RKO (cell line): ENCODE measurements around the gene SKAP1.
A peak's percentile ranks its signal among the peaks of the same experiment; 100 is the strongest.
"Not testable (repeated sequence)": the region's sequence is repeated elsewhere in the genome, so short reads cannot be mapped to it uniquely, and the experiment has no call there.

Experiments used
- DNase-seq: peaks from one replicate; pipeline ENCODE4 v3.0.0-alpha.2; 2016; ENCODE audit warnings: low spot score

The SKAP1 gene

DNA sequence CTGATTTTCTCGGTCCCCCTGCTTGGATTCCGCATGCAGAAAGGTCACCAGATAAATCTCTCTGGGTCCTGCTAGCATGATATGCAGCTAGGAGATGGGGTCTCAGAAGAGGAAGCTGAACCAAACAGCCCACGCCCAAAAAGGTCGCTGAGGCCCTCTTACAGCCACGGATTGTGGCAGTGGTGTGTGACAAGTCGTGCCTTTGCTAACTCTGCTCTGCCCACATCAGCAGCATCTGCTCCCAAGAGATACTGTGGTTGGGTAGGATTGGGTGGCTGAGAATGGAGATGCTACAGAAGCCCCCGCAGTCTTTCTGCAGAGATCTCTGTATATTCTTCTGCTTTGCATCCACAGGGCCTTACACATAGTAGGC is 15.2 kb upstream of the SKAP1 start:
- DNase-seq = no peak

DNA sequence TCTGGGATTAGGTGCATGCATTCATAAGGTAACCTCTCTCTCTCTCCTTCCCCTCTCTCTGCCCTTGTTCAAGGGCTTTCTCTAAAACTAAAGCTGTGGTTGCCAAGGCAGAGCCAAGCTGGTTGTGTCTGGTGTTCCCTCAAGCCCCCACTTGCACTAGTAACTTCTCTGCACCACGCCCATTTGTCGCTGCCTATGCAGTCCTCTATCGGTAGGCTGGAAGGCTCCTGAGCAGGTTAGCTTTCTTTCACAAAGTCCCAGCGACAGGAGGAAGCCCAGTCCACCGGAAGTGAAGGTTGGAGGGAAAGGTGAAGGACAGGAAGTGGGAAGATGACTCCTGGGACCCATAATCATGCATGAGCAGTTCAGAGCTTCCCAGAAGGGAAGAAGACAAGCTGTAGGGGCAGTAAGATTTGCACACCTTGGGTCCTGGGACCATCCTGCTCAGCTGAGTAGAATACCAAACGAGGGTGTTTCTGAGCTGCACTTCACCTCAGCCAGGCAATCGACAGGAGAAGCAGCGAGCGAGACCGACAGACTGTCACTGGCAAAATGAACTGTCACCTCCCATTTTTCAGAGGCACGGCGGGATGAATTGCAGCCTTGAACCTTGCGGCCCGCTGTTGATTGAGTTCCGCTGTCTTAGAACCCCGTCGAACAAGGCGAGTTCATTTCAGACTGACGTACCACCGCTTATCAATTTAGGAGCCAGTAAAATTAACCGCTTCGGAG is 14.7 kb upstream of the SKAP1 start:
- no peak for DNase-seq

DNA sequence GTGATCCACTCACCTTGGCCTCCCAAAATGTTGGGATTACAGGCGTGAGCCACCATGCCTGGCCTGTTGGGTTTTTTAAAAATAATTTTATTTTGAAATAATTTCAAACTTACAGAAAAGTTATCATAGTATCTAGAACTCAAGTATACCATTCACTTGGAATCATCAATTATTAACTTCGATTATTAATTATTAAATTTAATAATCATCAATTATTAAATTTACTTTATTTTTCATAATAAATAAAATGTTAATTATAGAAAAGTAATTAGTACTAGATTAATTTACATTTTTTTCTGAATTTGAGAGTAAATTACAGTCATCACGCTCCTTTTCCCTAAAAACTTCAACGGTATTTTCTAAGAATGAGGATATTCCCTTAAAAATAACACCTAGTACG is 13.7 kb upstream of the SKAP1 start:
- DNase-seq = no peak

DNA sequence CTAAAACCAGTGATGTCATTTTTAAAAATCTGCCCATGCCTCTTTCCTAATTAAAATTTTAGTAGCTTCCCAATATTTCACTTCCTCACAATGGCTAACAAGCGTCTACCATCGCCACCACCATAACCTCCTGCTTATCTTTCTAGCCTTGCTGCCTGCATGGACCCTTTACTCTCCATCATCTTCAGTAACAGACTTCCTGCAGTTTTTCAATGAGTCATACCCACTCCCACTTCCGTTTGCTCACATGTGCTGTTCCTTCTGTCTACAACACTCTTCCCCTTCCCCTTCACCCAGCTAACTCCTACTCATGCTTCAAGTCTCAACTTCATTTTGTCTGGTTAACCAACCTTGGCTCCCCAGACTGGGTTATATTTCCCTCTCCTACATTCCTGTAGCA is 12.8 kb upstream of the SKAP1 start:
- DNase-seq = peak; percentile 18

DNA sequence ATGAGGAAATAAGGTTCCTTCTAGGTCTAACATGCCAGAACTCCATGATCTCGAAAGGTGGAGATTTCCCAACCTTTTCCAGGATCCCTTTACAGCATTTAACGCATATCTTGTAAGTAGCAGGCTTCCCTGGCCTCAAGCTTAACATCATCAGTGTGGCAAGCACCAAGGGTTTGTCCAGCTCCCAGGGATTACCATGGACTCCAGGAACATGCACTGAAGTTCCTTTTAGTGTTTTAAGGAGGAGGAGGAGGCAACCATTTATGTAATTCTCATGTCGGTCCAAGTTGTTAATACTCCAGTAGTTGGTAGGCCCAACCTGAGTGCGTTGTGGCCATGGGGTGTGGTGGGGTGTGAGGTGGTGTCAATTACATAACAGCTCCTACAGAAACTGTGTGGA is 11.8 kb upstream of the SKAP1 start:
- no peak for DNase-seq

DNA sequence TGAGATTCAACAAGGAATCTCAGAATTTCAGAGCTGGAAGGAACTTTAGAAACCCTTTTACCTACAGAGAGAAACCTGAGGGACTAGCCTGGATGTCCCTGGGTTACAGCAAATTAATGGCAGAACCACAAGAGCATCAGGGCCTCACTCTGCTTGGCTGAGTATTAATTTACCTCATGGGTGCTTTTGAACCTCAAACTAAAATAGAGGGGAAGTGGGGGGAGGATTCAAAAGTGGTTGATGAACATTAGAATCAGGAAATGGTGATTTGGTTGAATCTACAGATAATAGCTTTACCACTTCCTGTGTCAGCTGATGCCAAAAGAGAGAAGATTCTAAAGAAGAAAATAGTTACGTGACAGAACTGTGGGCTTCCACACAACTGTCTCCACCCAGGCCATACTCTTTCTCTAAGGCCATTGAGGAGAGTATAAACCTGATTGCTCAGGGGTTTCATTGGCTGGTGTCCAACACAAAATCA is 11.3 kb upstream of the SKAP1 start:
- DNase-seq = no peak

DNA sequence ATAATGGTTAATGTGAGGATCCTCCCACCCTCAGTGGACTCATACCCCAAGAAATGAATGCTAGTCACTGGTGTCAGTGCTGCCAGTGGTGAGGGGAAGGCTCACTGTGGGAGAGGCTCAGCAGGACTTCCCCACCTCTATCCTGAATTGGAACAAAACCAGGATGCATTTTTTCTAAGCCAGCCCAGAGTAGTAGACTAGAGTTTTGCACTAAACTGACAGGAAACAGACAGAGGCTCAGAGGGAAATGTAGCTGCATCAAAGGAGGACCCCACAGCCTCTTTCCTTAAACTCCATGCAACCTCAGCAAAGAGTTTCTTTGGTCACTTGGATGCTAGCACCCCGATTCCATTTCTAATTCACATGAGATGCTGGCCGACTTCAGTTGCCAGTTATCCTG is 10.7 kb upstream of the SKAP1 start:
- no peak for DNase-seq

DNA sequence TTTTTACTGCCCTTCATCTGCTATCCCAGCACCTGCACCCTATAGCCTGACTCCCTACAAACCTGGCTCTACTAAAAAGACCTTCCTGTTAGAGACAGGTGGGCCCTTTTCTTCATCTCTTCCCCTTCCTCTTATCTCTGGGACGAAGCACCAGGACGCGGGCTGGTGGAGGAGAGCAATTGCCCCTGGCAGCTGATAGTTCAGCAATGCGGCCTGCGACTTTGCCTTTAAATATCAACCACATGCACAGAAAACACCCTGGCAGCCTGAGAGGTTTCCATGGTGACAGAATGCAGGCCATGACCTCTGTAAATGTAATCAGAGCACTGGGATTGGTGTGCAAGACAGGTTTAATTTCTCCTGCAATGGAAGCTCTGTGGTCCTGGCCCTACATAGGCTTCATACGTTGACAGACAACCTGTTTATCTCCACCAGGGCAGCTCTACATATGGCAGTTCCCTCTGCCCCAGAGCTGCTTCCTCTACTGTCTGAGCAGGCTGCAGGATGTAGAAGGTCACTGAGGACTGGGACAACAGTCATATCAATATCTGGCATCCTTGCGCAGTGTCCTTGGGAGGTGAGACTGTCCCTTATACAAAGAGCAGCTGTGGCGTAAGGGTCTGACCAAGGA is 10.0 kb upstream of the SKAP1 start:
- no peak for DNase-seq

DNA sequence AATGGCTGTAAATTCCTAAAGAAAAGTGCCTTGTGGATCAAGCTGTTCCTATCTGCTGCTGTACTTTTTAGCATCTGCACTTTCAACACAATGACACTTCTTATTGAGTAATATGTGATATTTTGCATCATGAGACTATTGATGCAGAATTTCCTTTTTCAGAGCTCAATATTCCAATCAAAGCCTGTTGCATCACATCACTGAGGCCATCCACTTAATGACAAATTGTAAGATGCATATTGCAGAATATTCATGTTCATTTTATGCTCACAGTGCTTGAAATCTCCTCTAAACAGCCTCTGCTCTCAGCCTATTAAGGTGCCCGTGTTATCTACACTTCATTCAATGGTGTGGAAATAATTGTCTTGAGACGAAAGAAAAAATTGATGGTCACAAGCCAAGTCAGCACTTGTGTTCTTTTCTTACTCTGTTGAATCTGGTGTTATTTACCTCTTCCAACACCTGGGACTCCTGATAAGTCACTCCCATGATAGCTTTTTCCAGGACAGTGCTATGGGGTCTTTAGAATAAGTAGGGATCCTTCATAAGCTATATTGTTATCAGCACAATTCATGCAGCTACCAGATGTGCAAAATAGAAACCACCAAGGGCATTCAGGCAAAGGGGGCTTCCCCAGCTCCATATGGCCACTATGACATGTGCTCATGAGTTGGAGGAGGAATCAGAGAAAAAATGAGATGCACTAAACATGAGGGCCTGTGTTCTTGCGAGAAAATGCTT is 9.3 kb upstream of the SKAP1 start:
- DNase-seq = no peak

DNA sequence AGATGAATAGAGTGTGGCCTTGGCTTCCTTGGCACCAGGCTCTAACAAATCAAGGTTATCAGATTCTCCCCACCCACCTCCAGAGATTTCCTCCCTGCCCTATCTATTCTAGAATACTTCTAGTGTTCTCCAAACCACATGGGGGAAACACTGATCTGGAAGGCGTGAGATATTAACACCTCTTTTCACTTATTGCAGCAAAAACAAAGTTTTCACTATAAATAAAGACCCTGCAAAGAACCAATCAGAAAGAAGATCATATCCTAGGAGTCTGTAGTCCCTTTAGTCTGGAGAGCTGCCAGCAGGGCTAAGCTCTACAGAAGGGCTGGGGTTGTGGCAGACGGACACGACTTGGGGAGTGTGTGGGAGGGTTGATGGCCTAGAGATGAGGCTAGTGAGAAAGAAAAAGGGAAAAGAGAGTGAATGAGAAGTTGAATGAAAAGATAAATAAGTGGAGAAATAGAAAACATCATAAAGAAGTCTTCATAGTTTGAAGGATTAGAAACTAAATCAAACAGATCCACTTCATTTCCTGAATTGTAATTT is 8.6 kb upstream of the SKAP1 start:
- DNase-seq = no peak

DNA sequence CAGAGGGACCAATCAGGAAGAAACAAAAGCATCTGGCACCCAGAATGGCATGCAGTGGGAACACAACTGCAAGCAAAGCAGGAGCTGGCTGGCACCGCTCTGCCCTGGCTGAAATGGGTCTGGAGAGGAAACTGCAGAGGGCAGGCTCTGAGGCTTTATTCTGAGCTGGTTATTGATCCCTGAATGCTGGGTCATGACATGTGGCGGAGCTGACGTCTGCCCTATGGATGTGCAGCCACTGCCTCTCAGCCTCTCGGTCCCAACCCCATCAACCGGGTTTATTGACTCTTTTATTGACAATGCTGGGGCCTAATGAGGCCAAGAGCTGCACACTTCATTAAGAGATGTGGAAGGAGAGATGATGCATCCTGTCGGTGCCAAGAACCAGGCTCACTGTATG is 3.9 kb upstream of the SKAP1 start:
- no peak for DNase-seq

DNA sequence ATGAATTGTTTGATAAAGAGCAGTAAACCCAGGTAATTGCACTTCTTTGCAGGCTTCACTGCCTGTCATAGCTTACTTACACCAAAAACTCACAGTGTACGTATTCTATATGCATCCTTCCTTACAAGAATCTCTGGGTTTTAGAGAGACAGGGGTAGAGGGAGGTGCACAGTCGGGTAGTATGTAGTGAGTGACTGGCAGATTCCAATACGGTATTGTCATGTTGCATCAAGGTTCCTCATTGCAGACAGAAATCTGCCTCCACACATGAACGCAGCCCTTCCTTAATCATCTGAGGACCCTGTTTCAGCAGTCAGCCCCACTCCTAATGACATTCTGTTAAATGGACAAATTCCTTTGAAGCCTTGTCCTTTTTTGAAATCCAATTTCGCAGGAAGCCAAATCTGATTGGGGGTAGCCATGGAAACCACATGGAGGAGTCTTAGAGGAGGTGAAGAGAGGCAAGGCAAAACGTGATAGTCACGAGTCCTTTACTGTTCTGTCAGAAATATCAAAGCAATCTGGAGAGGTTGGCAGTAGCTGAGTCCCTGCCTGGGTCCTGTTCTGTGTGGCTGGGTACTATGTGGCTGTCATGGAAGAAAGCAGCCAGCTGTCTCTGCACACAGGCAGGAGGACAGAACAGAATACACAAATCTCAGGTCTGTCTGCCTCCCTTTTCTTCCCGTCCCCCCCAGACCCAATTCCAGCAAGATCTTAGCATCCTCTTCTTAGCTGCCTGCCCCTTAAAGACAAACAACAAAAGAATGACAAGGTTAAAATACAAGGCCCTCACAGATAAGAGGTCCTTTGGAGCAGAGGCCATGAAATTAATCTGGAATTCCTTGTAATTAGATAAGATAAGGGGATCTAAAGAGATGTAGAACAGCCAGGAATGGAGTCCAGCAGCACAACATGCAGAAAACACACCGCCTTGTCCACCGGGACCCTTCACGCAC is 3.1 kb upstream of the SKAP1 start:
- DNase-seq = no peak

DNA sequence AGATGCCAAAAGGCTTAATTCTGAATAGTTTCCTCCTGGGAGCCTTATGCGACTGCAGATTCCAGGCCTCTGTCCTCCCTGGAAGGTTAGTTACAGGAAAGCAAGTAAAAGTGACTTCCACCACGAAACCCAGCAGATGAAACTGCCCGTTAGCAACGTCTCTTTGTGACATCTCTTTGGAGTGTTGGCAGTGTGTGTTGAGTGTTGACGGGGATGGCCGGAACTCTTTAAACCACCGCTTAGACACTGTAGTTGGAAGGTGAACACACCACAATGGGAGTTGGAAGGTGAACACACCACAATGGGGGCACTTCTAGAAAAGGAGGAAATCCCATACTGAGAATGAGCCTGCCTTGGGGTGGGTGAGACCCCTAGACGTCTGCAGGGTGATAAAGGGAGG is 858 bp downstream of the SKAP1 start:
- DNase-seq = no peak

DNA sequence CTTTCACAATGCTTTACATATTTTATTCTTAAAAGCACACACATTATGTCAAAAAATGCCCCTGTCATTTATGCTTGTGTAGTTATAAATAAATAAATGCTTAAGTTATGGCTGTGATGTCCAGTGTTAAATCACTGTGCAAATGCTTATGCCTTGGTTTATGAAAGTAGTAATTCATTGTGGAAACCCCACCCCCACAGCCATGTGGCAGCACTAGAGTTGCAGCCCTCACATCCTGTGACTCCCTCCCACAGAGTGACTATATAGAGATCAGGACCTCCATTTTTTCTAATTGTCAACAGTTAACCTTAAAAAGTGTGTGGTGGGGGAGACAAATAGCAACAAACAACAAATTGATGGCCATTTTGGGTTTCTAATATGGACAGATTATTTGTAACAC is 2.4 kb downstream of the SKAP1 start:
- no peak for DNase-seq

DNA sequence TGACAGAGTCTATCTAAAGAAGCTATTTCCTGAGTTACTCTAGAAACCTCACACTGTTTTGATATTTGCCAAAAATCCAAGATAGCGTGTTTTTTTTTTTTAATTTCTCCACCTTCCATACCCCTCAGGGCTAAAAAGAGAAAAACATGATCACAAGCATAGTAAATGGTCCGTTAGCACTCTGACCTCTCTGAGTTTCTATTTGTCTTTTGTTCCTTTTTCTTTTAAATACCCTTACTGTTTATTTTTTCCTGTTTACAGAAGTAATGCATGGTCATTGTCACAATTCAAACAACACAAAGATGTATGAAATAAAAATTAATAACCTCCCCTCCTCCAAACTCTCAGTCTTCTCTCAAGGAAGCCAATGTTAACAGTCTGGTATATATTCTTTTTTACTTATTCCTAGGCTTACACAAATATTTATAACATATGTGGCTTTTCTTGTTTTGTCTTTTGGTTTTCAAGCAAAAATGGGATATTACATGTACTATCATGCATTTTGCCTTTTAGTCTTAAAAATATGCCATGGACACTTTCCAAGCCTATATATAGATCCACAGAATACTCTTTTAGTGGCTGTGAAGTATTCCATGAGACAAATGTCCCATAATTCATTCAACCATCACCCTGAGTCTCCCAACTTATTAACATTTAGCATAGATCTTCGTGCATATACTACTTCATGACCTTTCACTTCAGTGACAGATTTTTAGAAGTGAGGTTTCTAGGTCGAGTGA is 3.1 kb downstream of the SKAP1 start:
- DNase-seq = no peak

DNA sequence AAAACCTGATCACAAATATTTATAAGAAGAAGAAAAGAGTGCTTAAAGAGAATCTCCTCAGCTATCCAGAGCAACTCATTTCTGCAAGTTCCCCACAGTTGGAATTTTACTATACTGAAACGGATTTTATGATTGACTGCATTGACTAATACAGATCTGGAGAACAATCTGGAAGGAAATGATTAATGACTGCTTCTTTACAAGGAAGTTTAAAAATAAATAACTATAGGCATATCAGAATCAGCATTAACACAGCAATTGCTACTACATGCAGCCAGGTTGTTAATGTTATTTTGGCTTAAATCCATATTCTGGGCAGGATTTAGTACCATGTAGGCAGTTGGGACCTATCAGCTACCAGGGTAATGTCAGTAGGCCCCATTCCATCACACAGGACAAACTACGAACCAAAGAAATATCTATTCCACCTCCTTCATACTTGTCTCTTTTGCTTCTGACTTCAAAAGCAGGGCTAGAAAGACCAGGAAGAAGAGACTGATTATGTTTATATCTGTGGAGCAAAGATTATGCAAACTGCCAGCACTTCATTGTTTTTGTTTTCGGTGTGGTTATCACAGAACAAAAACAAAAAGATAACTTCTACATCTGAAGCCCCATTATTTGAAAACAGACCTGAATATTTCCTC is 3.9 kb downstream of the SKAP1 start:
- DNase-seq = no peak

DNA sequence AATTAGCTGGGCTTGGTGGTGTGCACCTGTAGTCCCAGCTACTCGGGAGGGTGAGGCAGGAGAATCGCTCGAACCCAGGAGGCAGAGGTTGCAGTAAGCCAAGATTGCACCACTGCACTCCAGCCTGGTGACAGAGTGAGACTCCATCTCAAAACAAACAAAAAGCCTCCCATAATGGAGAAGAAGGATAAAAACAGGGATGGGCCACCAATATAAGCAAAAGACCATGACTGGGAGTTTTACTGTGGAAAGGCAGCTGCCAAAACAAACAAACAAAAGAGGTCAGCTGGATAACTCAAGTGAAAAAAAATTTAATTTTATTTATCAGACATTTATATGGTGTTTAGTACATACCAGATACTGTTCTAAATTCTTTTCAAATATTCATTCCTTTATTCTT is 8.0 kb downstream of the SKAP1 start:
- DNase-seq = not testable (repeated sequence)

DNA sequence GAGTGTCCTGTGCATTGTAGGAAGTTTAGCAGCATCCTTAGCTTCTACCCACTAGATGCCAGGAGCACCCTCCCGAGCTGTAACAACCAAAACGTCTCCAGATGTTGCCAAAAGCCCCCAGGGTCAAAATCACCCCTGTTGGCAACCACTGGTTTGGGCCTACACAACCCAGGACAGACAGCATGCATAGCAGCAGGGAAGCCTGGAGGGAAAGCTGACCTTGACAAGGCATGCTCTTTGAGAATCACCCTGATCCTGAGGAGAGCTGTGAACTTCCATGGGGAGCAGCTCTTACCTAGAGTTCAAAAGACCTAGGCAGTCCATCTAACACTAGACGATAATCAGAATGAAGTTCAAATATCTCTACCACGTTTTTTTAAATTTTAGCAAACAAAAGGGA is 9.2 kb downstream of the SKAP1 start:
- no peak for DNase-seq

DNA sequence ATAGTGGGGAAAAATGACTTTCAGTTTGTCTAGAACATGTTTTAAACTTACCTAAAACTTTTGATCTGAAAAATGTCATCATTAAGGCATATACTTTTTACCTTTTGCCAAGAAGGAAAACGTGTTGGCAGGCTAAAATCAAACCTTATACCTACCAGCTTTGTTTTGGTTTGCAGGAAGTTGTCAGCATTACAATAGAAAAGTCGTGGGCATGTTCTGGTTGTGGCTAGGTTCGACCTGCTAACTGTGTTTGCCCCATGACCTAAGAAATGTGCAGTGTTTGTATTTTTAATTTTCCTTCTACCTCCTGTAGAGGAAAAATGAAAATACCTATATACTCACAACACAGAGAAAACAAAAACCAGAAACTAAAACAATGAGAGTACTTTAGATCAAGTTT is 13.0 kb downstream of the SKAP1 start:
- DNase-seq = no peak

DNA sequence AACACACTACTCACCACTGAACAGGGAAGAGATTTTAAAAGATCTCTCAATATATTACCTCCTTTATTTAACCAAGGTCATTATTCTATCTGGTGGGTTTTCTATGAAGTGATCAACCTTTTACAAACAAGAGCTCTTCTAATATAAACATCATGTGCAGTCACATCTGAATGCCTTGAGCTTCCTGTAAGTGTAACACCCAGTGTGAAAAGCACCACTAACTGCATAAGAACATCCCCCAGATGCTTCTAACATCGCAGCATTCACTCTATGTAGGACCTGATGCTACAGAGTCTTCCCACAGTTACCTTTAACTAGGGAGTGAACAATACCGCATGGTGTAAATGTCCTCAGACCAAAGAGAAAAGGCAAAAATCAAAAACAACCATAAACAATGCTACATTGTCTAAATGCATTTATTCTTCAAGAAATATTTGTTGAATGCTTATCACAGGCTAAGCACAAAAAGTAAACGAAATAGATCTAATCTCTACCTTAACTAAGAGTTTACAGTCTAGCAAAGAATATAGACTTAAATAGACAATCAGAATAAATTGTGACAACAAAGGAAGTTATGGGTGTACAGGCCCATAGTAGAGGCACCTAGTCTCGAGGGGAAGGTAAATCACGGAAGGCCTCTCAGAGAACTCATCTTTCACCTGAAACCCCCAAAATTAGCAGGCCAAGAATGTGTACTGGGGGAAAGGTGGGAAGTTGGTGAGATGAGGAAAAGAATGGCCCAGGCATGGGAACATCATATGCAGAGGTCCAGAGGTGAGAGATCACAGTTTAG is 16.2 kb downstream of the SKAP1 start:
- DNase-seq = no peak
